ENCODE results near the gene RET. TPM values are rescaled to one million over a fixed set of nuclear protein-coding genes. Genes with fewer than 3 reads are reported as not detected.

RET gene
- total RNA-seq, 1 donor from 2014 or later, result 2.2 TPM

DNA sequence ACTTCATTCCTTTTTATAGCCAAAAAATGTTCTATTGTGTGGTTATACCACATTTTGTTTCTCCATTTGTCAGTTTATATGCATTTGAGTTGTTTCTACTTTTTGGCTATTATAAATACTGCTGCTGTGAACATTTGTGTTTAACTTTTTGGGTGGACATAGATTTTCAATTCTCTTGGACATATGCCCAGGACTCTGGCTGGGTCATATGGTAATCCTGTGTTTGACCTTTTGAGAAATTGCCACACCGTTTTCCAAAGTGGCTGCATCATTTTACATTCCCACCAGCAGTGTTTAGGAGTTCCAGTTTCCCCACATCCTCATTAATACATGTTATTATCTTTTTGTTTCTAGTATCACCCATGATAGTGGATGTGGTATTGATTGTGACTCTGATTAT, 100.7 kb downstream of the RET start:
- no peak for DNase-seq (ENCODE audit: low spot score in 2 of 2, unreplicated experiment in 2 of 2)

More for the DNA sequence above, 100.7 kb downstream of the RET start:
- Mint-ChIP-seq H3K9me3 (peaks cover 15% of the 10 kb centered on the region), H3K27ac (no peak overlapping the region), H3K36me3 (peaks cover 51% of the 10 kb centered on the region), H3K4me1 (no peaks in the 10 kb centered on the region), H3K4me3 (no peak overlapping the region), H3K27me3 (ENCODE audit: low read depth) (no peaks in the 10 kb centered on the region)
- TF ChIP-seq, protein P1, sequence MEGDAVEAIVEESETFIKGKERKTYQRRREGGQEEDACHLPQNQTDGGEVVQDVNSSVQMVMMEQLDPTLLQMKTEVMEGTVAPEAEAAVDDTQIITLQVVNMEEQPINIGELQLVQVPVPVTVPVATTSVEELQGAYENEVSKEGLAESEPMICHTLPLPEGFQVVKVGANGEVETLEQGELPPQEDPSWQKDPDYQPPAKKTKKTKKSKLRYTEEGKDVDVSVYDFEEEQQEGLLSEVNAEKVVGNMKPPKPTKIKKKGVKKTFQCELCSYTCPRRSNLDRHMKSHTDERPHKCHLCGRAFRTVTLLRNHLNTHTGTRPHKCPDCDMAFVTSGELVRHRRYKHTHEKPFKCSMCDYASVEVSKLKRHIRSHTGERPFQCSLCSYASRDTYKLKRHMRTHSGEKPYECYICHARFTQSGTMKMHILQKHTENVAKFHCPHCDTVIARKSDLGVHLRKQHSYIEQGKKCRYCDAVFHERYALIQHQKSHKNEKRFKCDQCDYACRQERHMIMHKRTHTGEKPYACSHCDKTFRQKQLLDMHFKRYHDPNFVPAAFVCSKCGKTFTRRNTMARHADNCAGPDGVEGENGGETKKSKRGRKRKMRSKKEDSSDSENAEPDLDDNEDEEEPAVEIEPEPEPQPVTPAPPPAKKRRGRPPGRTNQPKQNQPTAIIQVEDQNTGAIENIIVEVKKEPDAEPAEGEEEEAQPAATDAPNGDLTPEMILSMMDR (IDR thresholded peaks at IDR 0.05; ENCODE audit: unreplicated experiment), result no peak

Other genes starting within 250 kb of the RET start
- 14.3 to 15.4 TPM (median 14.8 TPM) in 3 replicates for gene CSGALNACT2, start 61.4 kb downstream of the RET start, total RNA-seq
- 1.5 to 1.6 TPM (median 1.5 TPM) in 3 replicates for gene RASGEF1A, start 190.0 kb downstream of the RET start, total RNA-seq

Measured in mesothelial cell of epicardium (in vitro differentiated cells).